ENCODE measurements around the gene MLKL. TPM values are rescaled to one million over a fixed set of nuclear protein-coding genes. Genes with fewer than 3 reads are reported as not detected.

MLKL gene
- total and polyA plus RNA-seq, 2 of the 13 experiments (the other 11 are each of a cell fraction or from before 2014, with no cell fraction given): 6.4 to 10.7 TPM

- ChIA-PET CTCF (ENCODE audit: low intra/inter-chr PET ratio, low total read pairs) (no interaction called here), POLR2A (interaction anchor here (1.3 to 1.8 kb wide), 2 partner anchors 15 to 44 kb away, joined by 4 to 7 read pairs; partner anchors contain the start of gene RFWD3)
- H3K4me3 ChIP-seq (replicated peaks in 1 of 3; ENCODE audit: insufficient read depth in 1 of 3, low read depth in 2 of 3, low read length in 3 of 3): no peak overlapping the region
- no peak for ATAC-seq
- H3K36me3 ChIP-seq (replicated peaks in 1 of 2; ENCODE audit: control insufficient read depth in 1 of 2, insufficient read depth in 2 of 2, low read length in 2 of 2): peaks cover 12 to 82% of the 10 kb centered on the region in 2 experiments
- FAIRE-seq: no peak
- TF ChIP-seq YEATS2 (CRISPR knock-in tag; IDR thresholded peaks at IDR 0.05; ENCODE audit: borderline replicate concordance) (no peak), SRF (IDR thresholded peaks at IDR 0.05; ENCODE audit: low read depth, low read length) (peak; percentile 54; the same call in 1 of the 2 replicates)
- no peaks in the 10 kb centered on the region for H3K27me3 ChIP-seq (ENCODE audit: control insufficient read depth in 1 of 2, insufficient read depth in 2 of 2, low read length in 2 of 2)
- H3K9me3 ChIP-seq (ENCODE audit: low read length): no peaks in the 10 kb centered on the region
- no peak overlapping the region for H2AFZ ChIP-seq (ENCODE audit: low read length)
- H3K79me2 ChIP-seq (ENCODE audit: insufficient read depth, low read length): peaks cover 51% of the 10 kb centered on the region
- H4K20me1 ChIP-seq (ENCODE audit: insufficient read depth, low read length): no peaks in the 10 kb centered on the region; the same call in 1 of the 2 replicates
- no peak overlapping the region for H3K27ac ChIP-seq (ENCODE audit: extremely low read length, insufficient read depth, low read length)
- 97% methylated on average over 1 of the region's 1 CpG for WGBS (ENCODE audit: low lambda C conversion rate)
- no TSS peak for BruUV-seq (replicated peaks)
- H3K4me2 ChIP-seq (ENCODE audit: low read depth, low read length): no peak overlapping the region
- DNase-seq (ENCODE audit: low spot score): no peak
- no peaks in the 10 kb centered on the region for H3K4me1 ChIP-seq (ENCODE audit: insufficient read depth, low read length)
- in situ Hi-C loops (cut with HindIII; ENCODE audit: extremely low pct_ligation_motif_present, low pct_unique_long_range_greater_than_20kb): no loop called here
- intact Hi-C loops (cut with micrococcal nuclease; ENCODE audit: unreplicated experiment): no loop called here
- no peak overlapping the region for H3K9ac ChIP-seq (ENCODE audit: insufficient read depth, low read depth, low read length)
These were observed 48.4 kb downstream of the MLKL start for GRCh38 chr16:74652249-74652648.

- Histone ChIP-seq H3K36me3 (replicated peaks in 1 of 2; ENCODE audit: control insufficient read depth in 1 of 2, insufficient read depth in 2 of 2, low read length in 2 of 2) (peaks cover 12 to 82% of the 10 kb centered on the region in 2 experiments), H3K9me3 (ENCODE audit: low read length) (no peaks in the 10 kb centered on the region), H3K4me1 (ENCODE audit: insufficient read depth, low read length) (no peaks in the 10 kb centered on the region), H3K9ac (ENCODE audit: insufficient read depth, low read depth, low read length) (no peak overlapping the region), H3K4me3 (replicated peaks in 1 of 3; ENCODE audit: insufficient read depth in 1 of 3, low read depth in 2 of 3, low read length in 3 of 3) (no peak overlapping the region), H3K27ac (ENCODE audit: extremely low read length, insufficient read depth, low read length) (no peak overlapping the region), H2AFZ (ENCODE audit: low read length) (no peak overlapping the region), H3K4me2 (ENCODE audit: low read depth, low read length) (no peak overlapping the region), H3K79me2 (ENCODE audit: insufficient read depth, low read length) (peaks cover 47% of the 10 kb centered on the region), H4K20me1 (ENCODE audit: insufficient read depth, low read length) (no peaks in the 10 kb centered on the region; the same call in 1 of the 2 replicates), H3K27me3 (ENCODE audit: control insufficient read depth in 1 of 2, insufficient read depth in 2 of 2, low read length in 2 of 2) (no peaks in the 10 kb centered on the region)
- ChIA-PET CTCF (ENCODE audit: low intra/inter-chr PET ratio, low total read pairs) (no interaction called here), POLR2A (interaction anchor here (1.3 to 1.8 kb wide), 2 partner anchors 15 to 45 kb away, joined by 4 to 7 read pairs; partner anchors contain the start of gene RFWD3)
- intact Hi-C loops (cut with micrococcal nuclease; ENCODE audit: unreplicated experiment) (no loop called here), in situ Hi-C loops (cut with HindIII; ENCODE audit: extremely low pct_ligation_motif_present, low pct_unique_long_range_greater_than_20kb) (no loop called here)
- 100% methylated on average over 2 of the region's 2 CpGs for WGBS (ENCODE audit: low lambda C conversion rate)
- DNase-seq (ENCODE audit: low spot score) (no peak), ATAC-seq (no peak; the same call in 2 of the 3 replicates), FAIRE-seq (no peak)
- BruUV-seq (replicated peaks): no TSS peak
- peak; percentile 53 for TF ChIP-seq RBM22 (optimal IDR thresholded peaks at IDR 0.05; ENCODE audit: low read length)
- no peak for TF ChIP-seq ZFP36 (IDR thresholded peaks at IDR 0.05; ENCODE audit: borderline replicate concordance, low read depth, low read length, partially characterized antibody)
- TF ChIP-seq MLXIP (CRISPR knock-in tag; IDR thresholded peaks at IDR 0.05; ENCODE audit: borderline replicate concordance): no peak
These were observed 48.8 kb downstream of the MLKL start for GRCh38 chr16:74651841-74652240.

All from HepG2 (cell line).